Measurements from ENCODE around the gene CD164. TPM values are rescaled to one million over a fixed set of nuclear protein-coding genes. Genes with fewer than 3 reads are reported as not detected.
"Not testable (repeated sequence)": the region's sequence is repeated elsewhere in the genome, so short reads cannot be mapped to it uniquely, and the experiment has no call there.

CD164 gene
- polyA plus RNA-seq, 1 donor from 2014 or later, result 215 TPM

DNA sequence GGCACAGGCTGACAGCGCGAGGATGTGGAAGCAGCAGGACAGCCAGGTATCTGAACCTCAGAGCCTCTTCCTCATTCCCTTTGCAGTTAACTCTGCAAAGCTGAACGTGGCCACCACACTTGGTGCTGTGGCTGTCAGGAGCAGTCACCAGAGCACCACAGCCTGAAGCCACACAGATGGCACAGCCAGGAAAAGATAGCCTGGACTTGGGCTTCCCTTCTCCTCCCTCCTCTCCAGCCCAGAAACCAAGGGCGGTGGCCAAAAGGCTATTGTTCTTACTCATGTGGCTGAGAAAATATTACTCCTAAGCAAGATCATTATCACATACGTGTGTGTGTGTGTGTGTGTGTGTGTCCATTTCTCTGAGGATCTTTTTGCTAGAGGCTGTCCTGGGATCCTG is 39.8 kb downstream of the CD164 start:
- Mint-ChIP-seq H3K4me3 (no peak overlapping the region), H3K27ac (no peak overlapping the region), H3K4me1 (no peaks in the 10 kb centered on the region), H3K36me3 (peaks cover 3% of the 10 kb centered on the region), H3K9me3 (no peaks in the 10 kb centered on the region), H3K27me3 (no peaks in the 10 kb centered on the region)

DNA sequence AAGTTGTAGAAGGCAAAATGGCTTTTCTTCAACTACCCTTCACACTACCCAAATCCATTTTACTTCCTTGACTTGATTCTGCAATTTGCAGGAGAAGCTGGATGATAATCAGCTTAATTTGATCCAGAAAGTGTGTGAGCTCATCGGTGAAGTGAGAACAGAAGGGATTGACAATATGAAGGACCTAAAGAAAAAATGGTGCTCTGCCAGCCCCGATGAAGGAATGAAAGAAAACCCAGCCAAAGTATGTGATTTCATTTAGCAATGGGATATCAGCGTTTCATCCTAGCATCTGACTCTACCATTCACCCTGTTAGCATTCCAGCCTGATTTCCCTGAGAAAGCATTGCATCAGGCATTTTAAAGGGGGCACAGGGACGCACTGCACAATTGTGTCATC is 41.5 kb downstream of the CD164 start:
- Mint-ChIP-seq H3K4me1 (no peaks in the 10 kb centered on the region), H3K27me3 (no peaks in the 10 kb centered on the region), H3K4me3 (no peak overlapping the region), H3K27ac (no peak overlapping the region), H3K36me3 (peaks cover 3% of the 10 kb centered on the region), H3K9me3 (no peaks in the 10 kb centered on the region)

DNA sequence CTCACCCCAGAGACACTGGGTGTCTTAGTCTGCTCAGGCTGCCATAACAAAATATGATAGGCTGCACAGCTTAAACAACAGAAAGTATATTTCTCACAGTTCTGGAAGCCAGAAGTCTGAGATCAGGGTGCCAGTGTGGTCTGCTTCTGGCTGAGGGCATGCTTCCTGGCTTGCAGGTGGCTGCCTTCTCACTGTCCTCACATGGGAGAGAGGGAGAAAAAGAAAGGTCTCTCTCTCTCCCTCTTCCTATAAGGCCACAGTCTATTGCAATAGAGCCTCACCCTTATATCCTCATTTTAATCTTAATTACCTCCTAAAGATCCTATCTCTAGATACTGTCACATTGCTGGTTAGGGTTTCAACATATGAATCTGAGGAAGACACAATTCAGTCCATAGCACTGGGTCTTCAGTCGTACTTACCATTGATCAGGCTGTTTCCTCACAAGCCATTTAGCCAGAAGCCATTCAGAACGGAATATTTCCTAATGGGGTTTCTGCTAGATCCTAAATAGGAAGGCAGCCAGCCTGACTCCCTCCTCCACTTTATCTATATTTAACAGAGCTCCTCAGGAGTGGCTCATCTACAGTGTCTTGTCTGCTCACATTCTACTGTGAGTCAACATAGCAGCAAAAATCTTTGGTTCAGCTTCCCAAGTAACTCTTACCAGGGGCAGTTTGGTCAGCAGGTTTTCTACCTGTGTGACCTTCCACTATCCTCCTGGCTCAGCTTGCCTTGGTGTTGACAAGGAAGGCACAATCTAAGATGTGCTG is 42.2 kb downstream of the CD164 start:
- Mint-ChIP-seq H3K4me3 (no peak overlapping the region), H3K4me1 (no peaks in the 10 kb centered on the region), H3K36me3 (peaks cover 3% of the 10 kb centered on the region), H3K27me3 (no peaks in the 10 kb centered on the region), H3K9me3 (no peaks in the 10 kb centered on the region), H3K27ac (no peak overlapping the region)

DNA sequence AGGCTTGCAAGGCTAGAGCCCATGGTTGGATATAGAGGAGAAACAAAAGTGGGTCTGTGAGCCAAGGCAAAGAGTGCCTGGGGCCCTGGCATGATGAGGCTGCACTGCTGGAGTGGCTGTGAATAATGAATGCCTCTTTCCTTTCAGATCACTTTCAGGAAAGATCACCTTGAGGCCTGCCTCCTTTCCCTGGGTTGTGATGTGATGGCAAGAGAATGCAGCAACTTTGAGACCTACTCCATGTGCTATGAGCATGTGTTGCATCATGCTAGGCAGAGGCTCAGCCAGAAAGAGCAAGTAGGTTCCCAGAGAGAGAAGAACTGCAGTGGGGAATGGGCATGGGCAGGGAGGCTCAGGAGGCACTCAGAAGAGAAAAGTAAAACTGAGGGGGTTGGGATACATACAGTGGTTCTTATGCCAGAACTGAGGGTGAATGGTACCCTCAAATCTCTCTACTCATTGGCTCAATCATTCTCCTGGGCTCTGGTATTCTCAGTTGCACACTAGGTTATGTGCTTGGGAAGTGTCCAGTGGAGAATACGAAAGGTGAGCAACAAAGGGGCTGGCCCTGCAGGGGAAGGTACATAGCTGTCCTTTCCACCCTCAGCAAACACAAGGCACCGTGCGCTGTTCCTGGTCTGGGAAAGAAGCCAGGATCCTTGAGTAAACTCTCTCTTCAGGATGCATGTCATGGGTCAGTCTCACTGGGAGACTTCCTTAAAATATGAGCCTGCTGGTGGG is 45.9 kb downstream of the CD164 start:
- Mint-ChIP-seq H3K27ac (peak overlapping the region in 1 of 3 donors; percentile 43), H3K27me3 (no peaks in the 10 kb centered on the region), H3K4me3 (peak overlapping the region in 1 of 4 donors; percentile 38), H3K9me3 (no peaks in the 10 kb centered on the region), H3K36me3 (peaks cover 3% of the 10 kb centered on the region), H3K4me1 (peaks cover 0 to 2% (median 0%) of the 10 kb centered on the region in 3 donors)

DNA sequence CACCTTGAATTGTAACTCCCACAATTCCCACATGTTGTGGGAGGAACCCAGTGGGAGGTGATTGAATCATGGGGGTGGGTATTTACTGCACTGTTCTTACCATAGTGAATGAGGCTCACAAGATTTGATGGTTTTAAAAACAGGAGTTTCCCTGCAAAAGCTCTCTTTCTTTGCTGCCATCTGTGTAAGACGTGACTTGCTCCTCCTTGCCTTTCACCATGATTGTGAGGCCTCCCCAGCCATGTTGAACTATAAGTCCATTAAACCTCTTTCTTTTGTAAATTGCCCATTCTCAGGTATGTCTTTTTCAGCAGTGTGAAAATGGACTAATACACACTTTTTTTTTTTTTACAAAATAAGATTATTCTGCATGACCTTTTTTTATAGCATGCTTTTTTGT is 48.4 kb downstream of the CD164 start:
- not testable (repeated sequence) for H3K27ac Mint-ChIP-seq, H3K36me3 Mint-ChIP-seq, H3K4me1 Mint-ChIP-seq, H3K9me3 Mint-ChIP-seq, H3K27me3 Mint-ChIP-seq
- H3K4me3 Mint-ChIP-seq, result peak overlapping the region in 1 of 4 donors; percentile 20

DNA sequence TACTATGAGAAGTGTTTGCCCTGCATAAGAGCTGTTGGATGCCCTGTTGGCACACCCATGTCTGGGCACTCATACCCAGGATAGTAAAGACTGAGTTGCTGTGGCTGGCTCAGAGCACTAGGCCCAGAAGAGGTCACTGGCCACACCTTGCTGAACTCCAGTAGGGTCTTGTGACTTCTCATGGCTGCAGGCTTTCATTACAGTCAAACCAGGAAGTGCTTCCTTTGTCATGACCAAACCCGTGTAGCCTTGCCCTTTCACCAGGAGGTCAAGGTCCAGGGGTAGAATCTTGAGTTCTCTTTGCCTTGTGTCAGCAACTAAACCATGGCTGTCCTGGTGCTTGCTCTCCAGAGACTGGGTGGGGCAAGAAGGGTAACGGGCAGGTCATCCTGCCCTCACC is 49.5 kb downstream of the CD164 start:
- Mint-ChIP-seq H3K4me3 (peak overlapping the region in 1 of 4 donors; percentile 28), H3K9me3 (no peaks in the 10 kb centered on the region), H3K27ac (no peak overlapping the region), H3K27me3 (no peaks in the 10 kb centered on the region), H3K4me1 (peaks cover 0 to 2% (median 0%) of the 10 kb centered on the region in 3 donors), H3K36me3 (peaks cover 3% of the 10 kb centered on the region)

DNA sequence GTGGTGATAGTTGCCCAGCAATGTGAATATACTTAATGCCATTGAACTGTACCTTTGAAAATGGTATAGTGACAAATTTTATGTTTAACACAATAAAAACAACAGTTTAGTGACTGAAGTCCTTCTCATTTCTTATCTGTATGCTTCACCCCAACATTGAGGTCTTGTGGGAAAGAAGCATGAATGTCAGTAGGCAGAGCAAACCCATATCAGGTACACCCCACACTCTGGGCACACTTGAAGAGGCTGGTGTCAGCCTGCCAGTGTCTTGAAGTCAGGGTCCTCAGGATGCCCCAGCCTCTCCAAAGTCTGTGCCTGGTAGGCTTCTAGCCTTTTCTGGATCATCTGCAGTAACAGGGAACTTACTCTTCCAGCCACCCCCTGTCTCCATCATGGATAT is 51.2 kb downstream of the CD164 start:
- Mint-ChIP-seq H3K9me3 (no peaks in the 10 kb centered on the region), H3K36me3 (peaks cover 3% of the 10 kb centered on the region), H3K4me3 (no peak overlapping the region), H3K4me1 (peaks cover 0 to 2% (median 0%) of the 10 kb centered on the region in 3 donors), H3K27ac (no peak overlapping the region), H3K27me3 (no peaks in the 10 kb centered on the region)

DNA sequence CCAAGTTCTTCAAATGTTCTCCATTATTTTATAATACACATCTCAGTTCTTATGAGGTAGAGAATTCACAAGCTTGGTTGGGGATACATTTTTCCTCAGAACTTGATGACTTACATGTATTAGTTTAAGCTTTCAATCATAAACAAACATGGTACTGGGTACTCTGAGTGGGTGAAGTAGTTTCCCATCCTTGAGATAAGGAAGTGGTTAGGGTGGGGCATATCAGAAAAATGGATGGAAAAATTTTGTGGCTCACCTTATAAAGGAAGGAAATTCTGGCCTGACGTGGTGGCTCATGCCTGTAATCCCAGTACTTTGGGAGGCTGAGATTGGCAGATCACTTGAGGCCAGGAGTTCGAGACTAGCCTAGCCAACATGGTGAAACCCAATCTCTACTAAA is 52.0 kb downstream of the CD164 start:
- Mint-ChIP-seq H3K27ac (no peak overlapping the region), H3K4me1 (peaks cover 0 to 2% (median 0%) of the 10 kb centered on the region in 3 donors), H3K9me3 (no peaks in the 10 kb centered on the region), H3K27me3 (no peaks in the 10 kb centered on the region), H3K4me3 (no peak overlapping the region), H3K36me3 (peaks cover 3% of the 10 kb centered on the region)

DNA sequence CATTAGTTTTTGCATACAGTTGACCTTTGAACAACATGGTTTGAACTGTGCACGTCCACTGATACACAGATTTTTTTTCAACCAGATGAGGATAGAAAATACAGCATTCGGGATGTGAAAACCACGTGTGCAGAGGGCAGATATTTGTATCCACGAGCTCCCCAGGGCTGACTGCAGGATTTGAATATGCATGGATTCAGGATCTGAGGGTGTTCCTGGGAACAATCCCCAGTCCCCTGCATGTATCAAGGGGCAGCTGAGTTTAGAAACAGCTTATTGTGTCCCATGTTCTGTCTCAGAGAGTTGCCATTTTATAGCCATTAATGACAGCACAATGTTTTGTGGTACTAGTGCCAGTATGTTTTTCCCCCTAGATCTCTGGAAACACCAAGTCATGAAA is 53.6 kb downstream of the CD164 start:
- Mint-ChIP-seq H3K27ac (peak overlapping the region in 1 of 3 donors; percentile 75), H3K27me3 (no peaks in the 10 kb centered on the region), H3K9me3 (no peaks in the 10 kb centered on the region), H3K36me3 (peaks cover 2% of the 10 kb centered on the region), H3K4me1 (peaks cover 0 to 2% (median 0%) of the 10 kb centered on the region in 3 donors), H3K4me3 (no peak overlapping the region)

DNA sequence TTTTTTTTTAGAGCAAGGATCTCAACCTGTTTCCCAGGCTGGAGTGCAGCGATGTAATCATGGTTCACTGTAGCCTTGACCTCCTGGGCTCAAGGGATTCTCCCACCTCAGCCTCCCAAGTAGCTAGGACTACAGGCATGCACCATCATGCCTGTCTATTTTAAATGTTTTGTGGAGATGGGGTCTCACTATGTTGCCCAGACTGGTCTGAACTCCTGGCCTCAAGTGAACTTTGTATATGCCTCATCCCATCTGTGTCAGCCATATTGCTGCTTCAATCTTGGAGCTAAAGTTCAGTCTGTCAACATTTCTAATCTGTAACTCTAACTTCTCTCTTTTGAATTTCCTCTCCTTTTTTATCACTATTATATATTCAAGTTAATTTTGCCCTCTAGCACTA is 54.3 kb downstream of the CD164 start:
- Mint-ChIP-seq H3K4me3 (no peak overlapping the region), H3K4me1 (peaks cover 3 to 6% (median 4%) of the 10 kb centered on the region in 3 donors), H3K9me3 (no peaks in the 10 kb centered on the region), H3K36me3 (no peaks in the 10 kb centered on the region), H3K27ac (no peak overlapping the region), H3K27me3 (no peaks in the 10 kb centered on the region)

DNA sequence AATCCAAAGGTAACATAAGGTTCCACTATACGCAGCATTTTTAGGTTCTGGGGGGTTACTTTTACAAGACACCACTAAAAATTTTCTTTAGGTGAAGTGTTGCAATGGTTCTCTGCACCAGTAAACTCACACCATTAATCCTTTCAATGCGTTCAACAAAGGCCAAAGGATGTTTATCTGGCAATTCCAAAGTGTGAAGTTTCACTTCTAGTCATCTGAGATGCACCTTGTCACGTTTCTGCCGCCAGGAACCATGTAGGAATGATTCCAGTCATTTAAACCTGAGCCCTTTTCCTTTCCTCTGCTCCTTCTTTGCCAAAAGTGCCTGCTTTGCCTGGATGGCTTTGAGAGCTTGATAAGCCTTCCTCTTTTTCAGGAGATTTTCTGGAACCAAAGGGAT is 54.8 kb downstream of the CD164 start:
- Mint-ChIP-seq H3K27me3 (no peaks in the 10 kb centered on the region), H3K27ac (no peak overlapping the region), H3K4me1 (peaks cover 7 to 9% (median 8%) of the 10 kb centered on the region in 3 donors), H3K9me3 (no peaks in the 10 kb centered on the region), H3K4me3 (no peak overlapping the region), H3K36me3 (no peaks in the 10 kb centered on the region)

DNA sequence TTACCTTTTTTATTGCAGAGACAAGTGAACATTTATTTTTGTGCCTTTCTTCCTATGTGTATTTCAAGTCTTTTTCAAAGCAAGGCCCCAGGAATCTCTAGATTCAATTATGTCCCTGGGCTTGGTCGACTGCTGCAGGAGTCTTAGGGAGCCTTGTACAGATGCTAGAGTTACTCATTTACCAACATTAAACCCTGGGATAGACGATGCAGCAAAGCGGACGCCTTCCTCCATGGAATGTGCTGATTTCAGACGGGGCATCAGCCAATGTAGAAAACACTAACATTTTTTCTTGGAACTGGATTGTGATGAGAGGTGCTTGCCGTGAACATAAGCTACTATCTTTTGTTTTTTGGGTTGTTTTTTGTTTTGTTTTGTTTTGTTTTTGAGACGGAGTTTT is 55.9 kb downstream of the CD164 start:
- Mint-ChIP-seq H3K4me3 (peak overlapping the region in 1 of 4 donors; percentile 61), H3K27ac (no peak overlapping the region), H3K4me1 (peaks cover 7 to 14% (median 9%) of the 10 kb centered on the region in 3 donors), H3K9me3 (no peaks in the 10 kb centered on the region), H3K27me3 (no peaks in the 10 kb centered on the region), H3K36me3 (no peaks in the 10 kb centered on the region)

DNA sequence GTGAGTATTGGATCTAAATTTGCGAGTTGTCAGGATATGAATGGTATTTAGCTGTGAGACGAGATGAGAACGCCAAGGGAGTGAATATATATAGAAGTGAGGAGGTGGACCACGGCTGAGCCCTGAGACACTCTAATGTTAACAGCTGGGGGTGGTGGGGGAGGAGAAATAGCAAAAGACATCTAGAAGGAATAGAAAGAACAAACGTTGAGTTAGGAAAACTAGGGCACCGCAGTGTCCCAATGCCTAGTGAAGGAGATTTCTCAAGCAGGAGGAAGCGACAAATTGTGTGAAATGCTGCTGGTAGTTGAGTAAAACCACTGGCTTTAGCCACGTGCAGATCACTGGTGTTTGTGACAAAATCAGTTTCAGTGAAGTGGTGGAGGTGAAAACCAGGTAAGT is 56.9 kb downstream of the CD164 start:
- no peaks in the 10 kb centered on the region for H3K36me3 Mint-ChIP-seq
- no peaks in the 10 kb centered on the region for H3K9me3 Mint-ChIP-seq
- H3K4me1 Mint-ChIP-seq, result peaks cover 7 to 19% (median 9%) of the 10 kb centered on the region in 3 donors
- H3K27ac Mint-ChIP-seq, result no peak overlapping the region
- H3K4me3 Mint-ChIP-seq, result no peak overlapping the region
- H3K27me3 Mint-ChIP-seq, result no peaks in the 10 kb centered on the region

DNA sequence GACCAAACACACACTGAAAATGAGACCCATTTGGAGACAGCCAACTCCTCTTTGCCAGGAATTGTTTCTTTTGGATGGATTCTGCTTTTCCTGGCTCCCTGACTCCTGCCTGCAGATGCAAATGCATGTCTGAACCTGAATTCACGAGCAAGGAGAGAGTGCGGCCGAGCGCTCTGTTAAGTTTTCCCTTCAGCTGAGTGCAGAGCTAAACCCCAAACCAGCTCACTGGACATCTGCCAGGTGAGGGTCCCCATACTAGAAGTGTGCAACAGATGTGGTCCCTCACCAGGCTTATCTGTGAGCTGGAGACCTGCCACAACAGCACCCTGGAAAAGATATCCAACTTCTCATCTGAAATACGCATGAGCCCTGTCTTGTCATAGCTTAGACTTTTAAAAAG is 59.0 kb downstream of the CD164 start:
- Mint-ChIP-seq H3K4me1 (peaks cover 7 to 19% (median 9%) of the 10 kb centered on the region in 3 donors), H3K27ac (no peak overlapping the region), H3K27me3 (no peaks in the 10 kb centered on the region), H3K36me3 (no peaks in the 10 kb centered on the region), H3K4me3 (peak overlapping the region in 2 of 4 donors; percentile 0 to 65), H3K9me3 (no peaks in the 10 kb centered on the region)

DNA sequence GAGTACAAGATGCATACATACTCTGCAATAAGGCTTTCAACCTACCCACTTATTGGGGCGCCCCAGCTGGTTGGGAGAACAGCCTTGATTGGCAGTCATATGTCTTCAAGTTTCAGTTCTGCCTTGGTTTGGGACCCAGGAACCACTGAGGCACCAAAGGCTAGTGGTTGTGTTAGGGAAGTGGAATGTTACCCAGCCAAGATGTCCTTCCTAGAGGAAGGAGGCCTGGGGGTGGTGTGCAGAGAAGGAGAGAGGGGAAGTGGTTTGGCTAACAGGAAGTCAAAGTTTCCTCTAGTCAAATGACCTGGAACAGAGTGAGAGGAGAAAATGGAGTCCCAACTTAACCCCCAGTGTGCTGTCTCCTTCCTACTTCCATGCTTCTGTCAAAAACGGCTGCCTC is 59.4 kb downstream of the CD164 start:
- Mint-ChIP-seq H3K4me3 (peak overlapping the region in 2 of 4 donors; percentile 0 to 65), H3K36me3 (no peaks in the 10 kb centered on the region), H3K27me3 (no peaks in the 10 kb centered on the region), H3K9me3 (no peaks in the 10 kb centered on the region), H3K27ac (peak overlapping the region in 1 of 3 donors; percentile 47), H3K4me1 (peaks cover 7 to 19% (median 9%) of the 10 kb centered on the region in 3 donors)

DNA sequence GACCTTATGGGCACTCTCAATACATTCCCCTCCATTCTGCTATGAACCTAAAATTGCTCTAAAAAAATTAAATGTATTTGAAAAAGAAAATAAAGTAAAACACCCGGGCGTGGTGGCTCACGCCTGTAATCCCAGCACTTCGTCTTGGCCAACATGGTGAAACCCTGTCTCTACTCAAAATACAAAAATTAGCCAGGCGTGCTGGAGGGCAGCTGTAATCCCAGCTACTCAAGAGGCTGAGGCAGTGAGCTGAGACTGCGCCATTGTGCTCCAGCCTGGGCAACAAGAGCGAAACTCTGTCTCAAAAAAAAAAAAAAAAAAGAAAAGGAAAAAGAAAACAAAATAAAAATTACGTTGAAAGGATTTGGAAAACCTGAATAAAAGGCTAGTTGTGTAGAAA is 60.5 kb downstream of the CD164 start:
- Mint-ChIP-seq H3K36me3 (no peaks in the 10 kb centered on the region), H3K27ac (no peak overlapping the region)

More for the DNA sequence above, 60.5 kb downstream of the CD164 start:
- H3K4me1 Mint-ChIP-seq, result peaks cover 7 to 19% (median 9%) of the 10 kb centered on the region in 3 donors
- no peaks in the 10 kb centered on the region for H3K9me3 Mint-ChIP-seq
- no peak overlapping the region for H3K4me3 Mint-ChIP-seq
- no peaks in the 10 kb centered on the region for H3K27me3 Mint-ChIP-seq

All from IgD-negative memory B cell (primary cell).